Measurements from ENCODE around the gene BET1.

Gene BET1

DNA sequence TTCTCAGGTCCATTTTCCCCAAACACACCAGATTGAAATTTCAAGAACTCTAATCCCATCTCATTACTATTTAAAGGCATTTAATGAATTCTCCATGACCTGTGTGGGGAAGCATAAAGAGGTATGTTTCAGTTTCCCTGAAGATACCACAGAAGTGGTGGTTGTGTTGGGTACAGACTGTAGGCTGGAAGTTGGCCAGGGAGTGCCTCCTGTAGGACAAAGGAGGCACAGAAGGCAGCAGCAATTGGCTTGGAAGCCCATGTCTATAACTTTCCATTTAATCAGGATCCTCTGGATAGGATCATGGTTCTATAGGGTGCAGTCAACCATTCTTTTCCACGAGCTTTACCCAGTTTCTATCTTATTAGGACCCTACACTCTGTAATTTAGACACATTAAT is 8.6 kb upstream of the BET1 start:
- H3K27ac ChIP-seq = no peak overlapping the region
- no peak for TF ChIP-seq ZFX (IDR thresholded peaks at IDR 0.05)
- TF ChIP-seq, protein P1, sequence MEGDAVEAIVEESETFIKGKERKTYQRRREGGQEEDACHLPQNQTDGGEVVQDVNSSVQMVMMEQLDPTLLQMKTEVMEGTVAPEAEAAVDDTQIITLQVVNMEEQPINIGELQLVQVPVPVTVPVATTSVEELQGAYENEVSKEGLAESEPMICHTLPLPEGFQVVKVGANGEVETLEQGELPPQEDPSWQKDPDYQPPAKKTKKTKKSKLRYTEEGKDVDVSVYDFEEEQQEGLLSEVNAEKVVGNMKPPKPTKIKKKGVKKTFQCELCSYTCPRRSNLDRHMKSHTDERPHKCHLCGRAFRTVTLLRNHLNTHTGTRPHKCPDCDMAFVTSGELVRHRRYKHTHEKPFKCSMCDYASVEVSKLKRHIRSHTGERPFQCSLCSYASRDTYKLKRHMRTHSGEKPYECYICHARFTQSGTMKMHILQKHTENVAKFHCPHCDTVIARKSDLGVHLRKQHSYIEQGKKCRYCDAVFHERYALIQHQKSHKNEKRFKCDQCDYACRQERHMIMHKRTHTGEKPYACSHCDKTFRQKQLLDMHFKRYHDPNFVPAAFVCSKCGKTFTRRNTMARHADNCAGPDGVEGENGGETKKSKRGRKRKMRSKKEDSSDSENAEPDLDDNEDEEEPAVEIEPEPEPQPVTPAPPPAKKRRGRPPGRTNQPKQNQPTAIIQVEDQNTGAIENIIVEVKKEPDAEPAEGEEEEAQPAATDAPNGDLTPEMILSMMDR (conservative IDR thresholded peaks at IDR 0.05) = peak; percentile 17

DNA sequence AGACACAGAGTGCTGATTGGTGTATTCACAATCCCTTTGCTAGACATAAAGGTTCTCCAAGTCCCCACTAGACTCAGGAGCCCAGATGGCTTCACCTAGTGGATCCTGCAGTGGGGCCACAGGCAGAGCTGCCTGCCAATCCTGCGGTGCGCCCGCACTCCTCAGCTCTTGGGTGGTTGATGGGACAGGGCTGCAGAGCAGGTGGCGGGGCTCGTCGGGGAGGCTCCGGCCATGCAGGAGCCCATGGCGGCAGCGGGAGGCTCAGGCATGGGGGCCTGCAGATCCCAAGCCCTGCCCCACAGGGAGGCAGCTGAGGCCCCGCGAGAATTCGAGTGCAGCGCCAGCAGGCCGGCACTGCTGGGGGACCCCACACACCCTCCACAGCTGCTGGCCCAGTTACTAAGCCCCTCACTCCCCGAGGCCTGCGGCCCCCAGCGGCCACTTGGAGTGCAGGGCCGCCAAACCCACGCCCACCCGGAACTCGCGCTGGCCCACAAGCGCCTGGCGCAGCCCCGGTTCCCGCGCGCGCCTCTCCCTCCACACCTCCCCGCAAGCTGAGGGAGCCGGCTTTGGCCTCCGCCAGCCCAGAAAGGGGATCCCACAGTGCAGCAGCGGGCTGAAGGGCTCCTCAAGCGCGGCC is 7.7 kb upstream of the BET1 start:
- TF ChIP-seq ZFX (IDR thresholded peaks at IDR 0.05) = no peak
- TF ChIP-seq, protein P1 (conservative IDR thresholded peaks at IDR 0.05) = no peak
- no peak overlapping the region for H3K27ac ChIP-seq

DNA sequence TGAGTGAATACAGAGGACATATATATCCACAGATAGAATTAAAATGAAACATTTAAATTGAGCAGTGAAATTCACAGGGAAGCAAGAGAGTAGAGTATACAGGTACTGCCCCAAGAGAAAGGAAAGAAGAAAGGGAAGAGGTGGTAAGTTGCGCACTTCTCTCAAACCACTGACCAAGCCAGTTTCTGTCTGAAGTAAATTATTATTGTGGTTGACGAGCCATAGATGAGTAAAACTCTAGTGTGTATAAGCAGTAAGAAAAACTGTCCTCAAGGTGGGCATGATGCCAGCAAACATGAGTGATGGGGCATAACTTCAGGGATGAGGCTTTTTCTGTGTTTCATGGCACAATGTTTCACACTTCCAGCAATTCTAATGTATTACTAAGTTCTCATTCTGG is 4.4 kb upstream of the BET1 start:
- TF ChIP-seq, protein P1 (conservative IDR thresholded peaks at IDR 0.05) = no peak
- no peak for TF ChIP-seq ZFX (IDR thresholded peaks at IDR 0.05)
- H3K27ac ChIP-seq = no peak overlapping the region

DNA sequence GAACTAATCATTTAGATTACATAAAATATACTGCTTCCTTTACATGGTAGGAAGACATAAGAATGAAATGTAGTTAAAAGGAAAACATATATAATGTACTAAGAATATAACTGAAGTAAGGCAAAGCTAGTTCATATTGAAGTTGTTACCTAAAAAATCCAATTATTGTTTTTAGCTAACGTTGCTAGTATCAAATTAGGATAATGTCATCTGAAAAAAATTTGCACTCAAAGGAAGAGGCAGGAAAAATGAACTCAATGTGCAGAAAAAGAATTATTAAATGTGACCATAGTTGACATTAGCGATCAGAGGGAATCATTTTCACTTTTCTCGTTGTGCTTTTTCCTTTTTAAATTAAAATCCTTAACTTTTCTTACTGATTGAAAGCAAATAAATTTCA is 1.6 kb upstream of the BET1 start:
- H3K27ac ChIP-seq = no peak overlapping the region

DNA sequence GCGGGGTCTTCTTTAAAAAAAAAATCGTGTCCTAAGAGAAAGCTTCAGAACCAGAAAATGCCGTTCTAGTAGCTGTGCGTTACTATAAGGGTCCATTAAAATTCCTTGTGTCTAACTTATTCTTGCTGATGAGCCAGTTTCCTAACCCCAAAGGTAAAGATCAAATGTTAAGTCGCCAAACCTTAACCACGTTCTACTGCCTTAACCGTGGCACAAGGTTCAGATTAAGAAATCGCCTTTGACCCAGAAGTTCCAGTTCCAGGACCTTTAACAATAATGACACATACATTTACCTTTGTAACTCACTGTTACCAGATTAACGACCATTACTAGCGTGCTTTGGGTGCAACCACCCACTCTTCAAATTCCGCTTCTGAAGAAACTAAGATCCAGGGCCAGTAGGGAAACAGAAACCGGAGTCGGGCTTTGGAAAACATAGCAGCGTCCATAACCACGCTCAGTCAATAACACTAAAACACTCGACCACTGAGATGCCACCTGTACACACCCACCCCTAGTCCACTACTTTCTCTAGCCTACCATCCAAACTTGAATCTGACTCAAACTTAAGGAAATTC is 620 bp downstream of the BET1 start:
- TF ChIP-seq ZFX (IDR thresholded peaks at IDR 0.05) = no peak
- TF ChIP-seq, protein P1 (conservative IDR thresholded peaks at IDR 0.05) = no peak
- peak overlapping the region; percentile 66 for H3K27ac ChIP-seq

More for the DNA sequence above, 1.6 kb upstream of the BET1 start:
- TF ChIP-seq, protein P1 (conservative IDR thresholded peaks at IDR 0.05) = no peak
- TF ChIP-seq ZFX (IDR thresholded peaks at IDR 0.05) = no peak

DNA sequence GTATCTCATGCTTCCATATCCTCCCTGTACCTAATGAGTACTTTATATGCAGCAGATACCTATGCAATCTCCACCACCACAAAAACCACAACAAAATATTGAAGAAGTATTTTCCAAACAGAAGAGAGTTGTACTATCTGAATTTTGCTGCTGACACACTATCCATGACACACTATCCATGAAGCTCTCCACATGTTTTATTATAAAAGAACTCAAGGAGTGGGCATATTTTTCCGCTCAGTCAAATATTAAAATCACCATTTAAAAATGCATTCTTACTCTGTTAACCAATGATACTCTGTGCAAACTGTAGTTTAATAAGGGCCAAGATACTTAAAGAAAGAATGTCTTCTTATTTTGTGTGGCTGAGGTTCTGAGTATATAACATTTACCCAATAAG is 2.8 kb downstream of the BET1 start:
- TF ChIP-seq, protein P1 (conservative IDR thresholded peaks at IDR 0.05) = no peak
- TF ChIP-seq ZFX (IDR thresholded peaks at IDR 0.05) = no peak
- H3K27ac ChIP-seq = no peak overlapping the region

DNA sequence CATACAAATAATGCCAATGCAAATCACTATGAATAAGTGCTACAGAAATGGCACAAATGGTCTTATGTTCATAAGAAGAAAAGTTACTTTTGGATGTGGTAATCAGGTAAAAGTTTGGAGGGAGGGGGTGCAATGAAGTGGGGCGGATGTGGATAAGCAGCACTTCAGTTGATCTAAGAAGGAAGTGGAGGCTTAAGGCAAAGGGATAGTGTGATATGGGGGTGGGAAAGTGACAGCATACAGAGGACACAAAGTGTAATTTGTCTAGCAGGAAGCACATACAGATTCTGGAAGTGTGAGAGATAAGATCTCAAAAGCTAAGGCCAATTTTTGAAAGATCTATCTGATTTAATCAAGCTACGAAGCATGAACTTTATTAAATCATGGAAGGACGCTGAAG is 6.3 kb downstream of the BET1 start:
- TF ChIP-seq, protein P1 (conservative IDR thresholded peaks at IDR 0.05) = no peak
- TF ChIP-seq ZFX (IDR thresholded peaks at IDR 0.05) = no peak
- H3K27ac ChIP-seq = no peak overlapping the region

All from C4-2B (cell line).